HEK293 (cell line): Measurements from ENCODE around the gene SLC2A3.
A peak's percentile ranks its signal among the peaks of the same experiment; 100 is the strongest.

ENCODE experiments used
- BCL11A ChIP-seq: fragments of 450-650 bp; formaldehyde crosslinking; IDR thresholded peaks from 2 replicates; pipeline ENCODE4 v1.5.1; 2016; ENCODE audit warnings: low read depth, missing biosample characterization, missing genetic modification characterization
- FEZF1 ChIP-seq: fragments of 450-650 bp; formaldehyde crosslinking; IDR thresholded peaks from 2 replicates; pipeline ENCODE4 v1.5.1; 2016; ENCODE audit warnings: missing biosample characterization, missing genetic modification characterization
- GLI2 ChIP-seq: fragments of 450-650 bp; formaldehyde crosslinking; IDR thresholded peaks from 2 replicates; pipeline ENCODE4; 2017; ENCODE audit warnings: missing biosample characterization, missing genetic modification characterization, low read depth, borderline replicate concordance
- GLIS1 ChIP-seq: fragments of 450-650 bp; formaldehyde crosslinking; IDR thresholded peaks from 2 replicates; pipeline ENCODE4 v1.5.1; 2016; ENCODE audit warnings: missing biosample characterization, missing genetic modification characterization
- IKZF3 ChIP-seq: fragments of 450-650 bp; IDR thresholded peaks from 2 replicates; pipeline ENCODE4 v1.5.0; 2018; ENCODE audit warnings: missing biosample characterization, mild to moderate bottlenecking, missing genetic modification characterization, moderate library complexity
- KLF16 ChIP-seq: fragments of 450-650 bp; formaldehyde crosslinking; IDR thresholded peaks from 2 replicates; pipeline ENCODE4 v1.5.1; 2017; ENCODE audit warnings: missing biosample characterization, missing genetic modification characterization
- SCRT2 ChIP-seq: fragments of 450-650 bp; formaldehyde crosslinking; IDR thresholded peaks from 2 replicates; pipeline ENCODE4 v1.5.1; 2016; ENCODE audit warnings: missing biosample characterization, missing genetic modification characterization
- ZFP3 ChIP-seq: fragments of 450-650 bp; formaldehyde crosslinking; IDR thresholded peaks from 2 replicates; pipeline ENCODE4 v1.5.1; 2016; ENCODE audit warnings: low read depth, missing biosample characterization, missing genetic modification characterization
- ZIC2 ChIP-seq: fragments of 450-650 bp; formaldehyde crosslinking; IDR thresholded peaks from 2 replicates; pipeline ENCODE4 v1.5.1; 2016; ENCODE audit warnings: missing biosample characterization, missing genetic modification characterization
- ZNF121 ChIP-seq: fragments of 450-650 bp; formaldehyde crosslinking; IDR thresholded peaks from 2 replicates; pipeline ENCODE4 v1.5.1; 2016; ENCODE audit warnings: missing biosample characterization, missing genetic modification characterization
- ZNF132 ChIP-seq: fragments of 450-650 bp; formaldehyde crosslinking; IDR thresholded peaks from 2 replicates; pipeline ENCODE4 v1.5.1; 2017; ENCODE audit warnings: missing biosample characterization, missing genetic modification characterization, borderline replicate concordance
- ZNF175 ChIP-seq: fragments of 450-650 bp; formaldehyde crosslinking; IDR thresholded peaks from 2 replicates; pipeline ENCODE4 v1.5.1; 2016; ENCODE audit warnings: missing biosample characterization, missing genetic modification characterization
- ZNF2 ChIP-seq: fragments of 450-650 bp; formaldehyde crosslinking; IDR thresholded peaks from 2 replicates; pipeline ENCODE4 v1.5.1; 2016; ENCODE audit warnings: missing biosample characterization, missing genetic modification characterization
- ZNF24 ChIP-seq: fragments of 450-650 bp; formaldehyde crosslinking; IDR thresholded peaks from 2 replicates; pipeline ENCODE4 v1.5.1; 2016; ENCODE audit warnings: missing biosample characterization, missing genetic modification characterization
- ZNF302 ChIP-seq: fragments of 450-650 bp; formaldehyde crosslinking; IDR thresholded peaks from 2 replicates; pipeline ENCODE4 v1.5.1; 2016; ENCODE audit warnings: missing biosample characterization, missing genetic modification characterization, low read depth
- ZNF311 ChIP-seq: fragments of 450-650 bp; formaldehyde crosslinking; IDR thresholded peaks from 2 replicates; pipeline ENCODE4 v1.5.1; 2017; ENCODE audit warnings: missing biosample characterization, missing genetic modification characterization, borderline replicate concordance
- ZNF335 ChIP-seq: fragments of 450-650 bp; formaldehyde crosslinking; conservative IDR thresholded peaks from 2 replicates; pipeline ENCODE4 v1.5.1; 2016; ENCODE audit warnings: missing biosample characterization, missing genetic modification characterization
- ZNF350 ChIP-seq: fragments of 450-650 bp; formaldehyde crosslinking; IDR thresholded peaks from 2 replicates; pipeline ENCODE4 v1.5.0; 2017; ENCODE audit warnings: missing biosample characterization, mild to moderate bottlenecking, missing genetic modification characterization
- ZNF433 ChIP-seq: fragments of 450-650 bp; formaldehyde crosslinking; IDR thresholded peaks from 2 replicates; pipeline ENCODE4 v1.5.1; 2016; ENCODE audit warnings: missing biosample characterization, missing genetic modification characterization, low read depth
- ZNF473 ChIP-seq: fragments of 450-650 bp; formaldehyde crosslinking; IDR thresholded peaks from 2 replicates; pipeline ENCODE4 v1.5.1; 2017; ENCODE audit warnings: missing biosample characterization, missing genetic modification characterization
- ZNF521 ChIP-seq: fragments of 450-650 bp; formaldehyde crosslinking; IDR thresholded peaks from 2 replicates; pipeline ENCODE4 v1.5.1; 2017; ENCODE audit warnings: missing biosample characterization, mild to moderate bottlenecking, missing genetic modification characterization
- ZNF558 ChIP-seq: fragments of 450-650 bp; formaldehyde crosslinking; IDR thresholded peaks from 2 replicates; pipeline ENCODE4 v1.5.1; 2016; ENCODE audit warnings: missing biosample characterization, missing genetic modification characterization
- ZNF561 ChIP-seq: fragments of 450-650 bp; IDR thresholded peaks from 2 replicates; pipeline ENCODE4 v1.5.1; 2018; ENCODE audit warnings: missing biosample characterization, missing genetic modification characterization, borderline replicate concordance
- ZNF585B ChIP-seq: fragments of 450-650 bp; formaldehyde crosslinking; IDR thresholded peaks from 2 replicates; pipeline ENCODE4 v1.5.1; 2016; ENCODE audit warnings: missing biosample characterization, missing genetic modification characterization
- ZNF600 ChIP-seq: fragments of 450-650 bp; formaldehyde crosslinking; IDR thresholded peaks from 2 replicates; pipeline ENCODE4 v1.5.1; 2016; ENCODE audit warnings: missing biosample characterization, missing genetic modification characterization
- ZNF777 ChIP-seq: fragments of 450-650 bp; formaldehyde crosslinking; IDR thresholded peaks from 2 replicates; pipeline ENCODE4 v1.5.1; 2017; ENCODE audit warnings: missing biosample characterization, missing genetic modification characterization, borderline replicate concordance
- ZNF843 ChIP-seq: fragments of 450-650 bp; formaldehyde crosslinking; IDR thresholded peaks from 2 replicates; pipeline ENCODE4 v1.5.1; 2016; ENCODE audit warnings: missing biosample characterization, missing genetic modification characterization
- TF ChIP-seq, protein P1 (sequence below): fragments of 450-650 bp; IDR thresholded peaks from 2 replicates; pipeline ENCODE4 v1.5.1; 2018; ENCODE audit warnings: missing biosample characterization, missing genetic modification characterization
- TF ChIP-seq, protein P2 (sequence below): fragments of 450-650 bp; formaldehyde crosslinking; IDR thresholded peaks from 2 replicates; pipeline ENCODE4 v1.5.1; 2016; ENCODE audit warnings: missing biosample characterization, missing genetic modification characterization
- TF ChIP-seq, protein P3 (sequence below): fragments of 450-650 bp; formaldehyde crosslinking; IDR thresholded peaks from 2 replicates; pipeline ENCODE4 v1.5.1; 2017; ENCODE audit warnings: missing biosample characterization, missing genetic modification characterization
- TF ChIP-seq, protein P4 (sequence below): fragments of 450-650 bp; formaldehyde crosslinking; IDR thresholded peaks from 2 replicates; pipeline ENCODE4 v1.5.1; 2016; ENCODE audit warnings: missing biosample characterization, missing genetic modification characterization
- TF ChIP-seq, protein P5 (sequence below): fragments of 450-650 bp; formaldehyde crosslinking; IDR thresholded peaks from 2 replicates; pipeline ENCODE4 v1.5.0; 2017; ENCODE audit warnings: missing biosample characterization, missing genetic modification characterization, borderline replicate concordance

SLC2A3 gene

DNA sequence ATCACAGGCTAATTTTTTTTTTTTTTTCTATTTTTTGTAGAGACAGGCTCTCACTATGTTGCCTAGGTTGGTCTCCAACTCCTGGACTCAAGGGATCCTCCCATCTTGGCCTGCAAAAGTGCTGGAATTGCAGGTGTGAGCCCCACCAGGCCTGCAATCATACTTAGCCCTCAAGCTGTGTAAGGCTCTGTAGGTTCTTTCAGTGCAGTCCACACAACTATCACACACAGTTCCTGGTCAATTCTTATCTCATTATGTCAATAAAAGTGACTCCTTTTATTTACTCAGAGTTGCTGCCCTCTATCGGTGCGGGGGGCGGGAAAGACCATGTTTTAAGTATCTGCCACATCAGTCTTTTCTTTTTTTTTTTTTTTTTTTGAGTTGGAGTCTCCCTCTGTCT, 29.0 kb downstream of the SLC2A3 start (continued):
- TF ChIP-seq ZNF132 (no peak), ZNF350 (tag by site-specific recombination) (no peak), ZNF311 (tag by site-specific recombination) (no peak), KLF16 (tag by site-specific recombination) (no peak), ZIC2 (peak; percentile 53), ZNF585B (tag by site-specific recombination) (no peak), ZNF335 (tag by site-specific recombination) (0 out of 2 replicates have a peak, but pooled peaks have one; percentile 6), FEZF1 (no peak), BCL11A (no peak), ZNF473 (tag by site-specific recombination) (no peak), ZNF600 (peak; percentile 57; the same call in 1 of the 2 replicates), ZNF561 (tag by site-specific recombination) (peak; percentile 66; the same call in 1 of the 2 replicates), ZFP3 (tag by site-specific recombination) (no peak), ZNF433 (no peak), ZNF521 (no peak), ZNF558 (peak; percentile 51; the same call in 1 of the 2 replicates), ZNF302 (tag by site-specific recombination) (no peak), ZNF843 (no peak), ZNF121 (tag by site-specific recombination) (0 out of 2 replicates have a peak, but pooled peaks have one; percentile 39), SCRT2 (tag by site-specific recombination) (no peak), IKZF3 (tag by site-specific recombination) (0 out of 2 replicates have a peak, but pooled peaks have one; percentile 38), ZNF2 (tag by site-specific recombination) (peak; percentile 46; the same call in 1 of the 2 replicates), ZNF175 (no peak), ZNF24 (peak; percentile 79), ZNF777 (tag by site-specific recombination) (no peak), GLI2 (tag by site-specific recombination) (no peak), GLIS1 (tag by site-specific recombination) (peak; percentile 78)
- TF ChIP-seq, protein P1, sequence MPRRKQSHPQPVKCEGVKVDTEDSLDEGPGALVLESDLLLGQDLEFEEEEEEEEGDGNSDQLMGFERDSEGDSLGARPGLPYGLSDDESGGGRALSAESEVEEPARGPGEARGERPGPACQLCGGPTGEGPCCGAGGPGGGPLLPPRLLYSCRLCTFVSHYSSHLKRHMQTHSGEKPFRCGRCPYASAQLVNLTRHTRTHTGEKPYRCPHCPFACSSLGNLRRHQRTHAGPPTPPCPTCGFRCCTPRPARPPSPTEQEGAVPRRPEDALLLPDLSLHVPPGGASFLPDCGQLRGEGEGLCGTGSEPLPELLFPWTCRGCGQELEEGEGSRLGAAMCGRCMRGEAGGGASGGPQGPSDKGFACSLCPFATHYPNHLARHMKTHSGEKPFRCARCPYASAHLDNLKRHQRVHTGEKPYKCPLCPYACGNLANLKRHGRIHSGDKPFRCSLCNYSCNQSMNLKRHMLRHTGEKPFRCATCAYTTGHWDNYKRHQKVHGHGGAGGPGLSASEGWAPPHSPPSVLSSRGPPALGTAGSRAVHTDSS (tag by site-specific recombination), result no peak
- TF ChIP-seq, protein P2, sequence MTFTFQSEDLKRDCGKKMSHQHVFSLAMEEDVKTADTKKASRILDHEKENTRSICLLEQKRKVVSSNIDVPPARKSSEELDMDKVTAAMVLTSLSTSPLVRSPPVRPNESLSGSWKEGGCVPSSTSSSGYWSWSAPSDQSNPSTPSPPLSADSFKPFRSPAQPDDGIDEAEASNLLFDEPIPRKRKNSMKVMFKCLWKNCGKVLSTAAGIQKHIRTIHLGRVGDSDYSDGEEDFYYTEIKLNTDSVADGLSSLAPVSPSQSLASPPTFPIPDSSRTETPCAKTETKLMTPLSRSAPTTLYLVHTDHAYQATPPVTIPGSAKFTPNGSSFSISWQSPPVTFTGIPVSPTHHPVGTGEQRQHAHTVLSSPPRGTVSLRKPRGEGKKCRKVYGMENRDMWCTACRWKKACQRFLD (tag by site-specific recombination), result no peak
- TF ChIP-seq, protein P3, sequence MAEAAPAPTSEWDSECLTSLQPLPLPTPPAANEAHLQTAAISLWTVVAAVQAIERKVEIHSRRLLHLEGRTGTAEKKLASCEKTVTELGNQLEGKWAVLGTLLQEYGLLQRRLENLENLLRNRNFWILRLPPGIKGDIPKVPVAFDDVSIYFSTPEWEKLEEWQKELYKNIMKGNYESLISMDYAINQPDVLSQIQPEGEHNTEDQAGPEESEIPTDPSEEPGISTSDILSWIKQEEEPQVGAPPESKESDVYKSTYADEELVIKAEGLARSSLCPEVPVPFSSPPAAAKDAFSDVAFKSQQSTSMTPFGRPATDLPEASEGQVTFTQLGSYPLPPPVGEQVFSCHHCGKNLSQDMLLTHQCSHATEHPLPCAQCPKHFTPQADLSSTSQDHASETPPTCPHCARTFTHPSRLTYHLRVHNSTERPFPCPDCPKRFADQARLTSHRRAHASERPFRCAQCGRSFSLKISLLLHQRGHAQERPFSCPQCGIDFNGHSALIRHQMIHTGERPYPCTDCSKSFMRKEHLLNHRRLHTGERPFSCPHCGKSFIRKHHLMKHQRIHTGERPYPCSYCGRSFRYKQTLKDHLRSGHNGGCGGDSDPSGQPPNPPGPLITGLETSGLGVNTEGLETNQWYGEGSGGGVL, result no peak
- TF ChIP-seq, protein P4, sequence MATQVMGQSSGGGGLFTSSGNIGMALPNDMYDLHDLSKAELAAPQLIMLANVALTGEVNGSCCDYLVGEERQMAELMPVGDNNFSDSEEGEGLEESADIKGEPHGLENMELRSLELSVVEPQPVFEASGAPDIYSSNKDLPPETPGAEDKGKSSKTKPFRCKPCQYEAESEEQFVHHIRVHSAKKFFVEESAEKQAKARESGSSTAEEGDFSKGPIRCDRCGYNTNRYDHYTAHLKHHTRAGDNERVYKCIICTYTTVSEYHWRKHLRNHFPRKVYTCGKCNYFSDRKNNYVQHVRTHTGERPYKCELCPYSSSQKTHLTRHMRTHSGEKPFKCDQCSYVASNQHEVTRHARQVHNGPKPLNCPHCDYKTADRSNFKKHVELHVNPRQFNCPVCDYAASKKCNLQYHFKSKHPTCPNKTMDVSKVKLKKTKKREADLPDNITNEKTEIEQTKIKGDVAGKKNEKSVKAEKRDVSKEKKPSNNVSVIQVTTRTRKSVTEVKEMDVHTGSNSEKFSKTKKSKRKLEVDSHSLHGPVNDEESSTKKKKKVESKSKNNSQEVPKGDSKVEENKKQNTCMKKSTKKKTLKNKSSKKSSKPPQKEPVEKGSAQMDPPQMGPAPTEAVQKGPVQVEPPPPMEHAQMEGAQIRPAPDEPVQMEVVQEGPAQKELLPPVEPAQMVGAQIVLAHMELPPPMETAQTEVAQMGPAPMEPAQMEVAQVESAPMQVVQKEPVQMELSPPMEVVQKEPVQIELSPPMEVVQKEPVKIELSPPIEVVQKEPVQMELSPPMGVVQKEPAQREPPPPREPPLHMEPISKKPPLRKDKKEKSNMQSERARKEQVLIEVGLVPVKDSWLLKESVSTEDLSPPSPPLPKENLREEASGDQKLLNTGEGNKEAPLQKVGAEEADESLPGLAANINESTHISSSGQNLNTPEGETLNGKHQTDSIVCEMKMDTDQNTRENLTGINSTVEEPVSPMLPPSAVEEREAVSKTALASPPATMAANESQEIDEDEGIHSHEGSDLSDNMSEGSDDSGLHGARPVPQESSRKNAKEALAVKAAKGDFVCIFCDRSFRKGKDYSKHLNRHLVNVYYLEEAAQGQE (tag by site-specific recombination), result peak; percentile 22; the same call in 1 of the 2 replicates
- TF ChIP-seq, protein P5, sequence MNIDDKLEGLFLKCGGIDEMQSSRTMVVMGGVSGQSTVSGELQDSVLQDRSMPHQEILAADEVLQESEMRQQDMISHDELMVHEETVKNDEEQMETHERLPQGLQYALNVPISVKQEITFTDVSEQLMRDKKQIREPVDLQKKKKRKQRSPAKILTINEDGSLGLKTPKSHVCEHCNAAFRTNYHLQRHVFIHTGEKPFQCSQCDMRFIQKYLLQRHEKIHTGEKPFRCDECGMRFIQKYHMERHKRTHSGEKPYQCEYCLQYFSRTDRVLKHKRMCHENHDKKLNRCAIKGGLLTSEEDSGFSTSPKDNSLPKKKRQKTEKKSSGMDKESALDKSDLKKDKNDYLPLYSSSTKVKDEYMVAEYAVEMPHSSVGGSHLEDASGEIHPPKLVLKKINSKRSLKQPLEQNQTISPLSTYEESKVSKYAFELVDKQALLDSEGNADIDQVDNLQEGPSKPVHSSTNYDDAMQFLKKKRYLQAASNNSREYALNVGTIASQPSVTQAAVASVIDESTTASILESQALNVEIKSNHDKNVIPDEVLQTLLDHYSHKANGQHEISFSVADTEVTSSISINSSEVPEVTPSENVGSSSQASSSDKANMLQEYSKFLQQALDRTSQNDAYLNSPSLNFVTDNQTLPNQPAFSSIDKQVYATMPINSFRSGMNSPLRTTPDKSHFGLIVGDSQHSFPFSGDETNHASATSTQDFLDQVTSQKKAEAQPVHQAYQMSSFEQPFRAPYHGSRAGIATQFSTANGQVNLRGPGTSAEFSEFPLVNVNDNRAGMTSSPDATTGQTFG (tag by site-specific recombination), result no peak
